ENCODE data around the gene B3GAT3. TPM values are rescaled to one million over a fixed set of nuclear protein-coding genes. Genes with fewer than 3 reads are reported as not detected.
A peak's percentile ranks its signal among the peaks of the same experiment; 100 is the strongest.

B3GAT3 gene
- total RNA-seq, 1 donor from 2014 or later, result 91.4 TPM

DNA sequence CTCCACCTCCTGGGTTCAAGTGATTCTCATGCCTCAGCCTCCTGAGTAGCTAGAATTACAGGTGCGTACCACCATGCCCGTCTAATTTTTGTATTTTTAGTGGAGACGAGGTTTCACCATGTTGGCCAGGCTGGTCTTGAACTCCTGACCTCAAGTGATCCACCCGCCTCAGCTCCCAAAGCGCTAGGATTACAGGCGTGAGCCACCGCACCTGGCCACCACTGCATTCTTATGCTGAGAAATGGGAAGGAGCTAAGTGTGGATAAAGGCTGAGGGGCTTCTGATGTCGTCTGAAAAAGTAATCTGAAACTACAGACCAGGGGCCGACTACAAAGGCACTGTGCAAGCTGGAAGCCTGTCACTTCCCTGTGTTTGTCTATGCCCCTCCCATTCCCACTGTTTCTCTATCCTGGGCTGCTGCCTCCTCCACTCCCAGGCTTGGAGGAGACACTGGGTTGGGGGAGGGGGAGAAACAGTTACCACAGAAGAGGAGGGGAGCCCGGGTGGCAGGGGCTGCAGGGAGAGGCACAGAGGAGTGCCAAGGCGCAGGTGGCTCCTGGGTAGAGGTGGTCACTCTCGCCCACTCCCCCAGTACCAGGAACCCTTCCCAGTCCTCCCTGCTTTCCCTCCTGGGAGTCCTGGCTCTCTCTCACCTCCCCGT lies 17.2 kb downstream of the B3GAT3 start:
- H3K4me3 Mint-ChIP-seq, result no peak overlapping the region
- no peak overlapping the region for H3K27ac Mint-ChIP-seq
- no peak for DNase-seq
- peaks cover 66% of the 10 kb centered on the region for H3K36me3 Mint-ChIP-seq (ENCODE audit: low read depth)
- intact Hi-C loops (cut with micrococcal nuclease), result loop anchor here (10.0 kb wide), 1 partner anchor 1640 kb away; the partner anchor contains the start of genes FKBP2 and PPP1R14B
- peaks cover 37% of the 10 kb centered on the region for H3K4me1 Mint-ChIP-seq
- no peaks in the 10 kb centered on the region for H3K9me3 Mint-ChIP-seq
- no peaks in the 10 kb centered on the region for H3K27me3 Mint-ChIP-seq

DNA sequence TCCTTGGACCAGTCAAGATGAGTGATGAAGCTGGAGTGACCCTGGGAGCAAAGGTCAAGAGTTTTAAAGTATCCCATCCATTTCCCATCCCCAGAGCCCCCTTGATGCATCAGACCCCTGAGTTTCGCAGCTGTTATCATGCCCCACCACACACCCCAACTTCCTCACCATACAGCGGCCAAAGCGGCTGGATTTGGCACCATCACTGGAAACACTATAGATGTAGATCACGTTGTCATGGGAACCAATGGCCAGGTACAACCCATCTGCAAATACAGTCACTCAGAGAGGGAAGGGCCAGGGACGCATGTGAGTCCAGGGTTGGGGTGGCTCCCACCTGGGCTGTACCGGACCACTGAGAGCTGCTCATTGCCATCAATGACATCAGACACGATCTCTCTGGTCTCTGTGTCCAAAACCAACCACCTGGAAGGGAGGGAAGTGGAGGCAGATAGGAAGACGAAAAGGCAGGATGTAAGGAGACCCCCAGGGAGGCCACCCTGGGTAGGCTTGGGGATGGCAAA lies 17.9 kb downstream of the B3GAT3 start:
- intact Hi-C loops (cut with micrococcal nuclease), result loop anchor here (10.0 kb wide), 1 partner anchor 1641 kb away; the partner anchor contains the start of genes FKBP2 and PPP1R14B
- Mint-ChIP-seq H3K36me3 (ENCODE audit: low read depth) (peaks cover 67% of the 10 kb centered on the region), H3K9me3 (no peaks in the 10 kb centered on the region), H3K4me3 (peak overlapping the region; percentile 66), H3K27ac (peak overlapping the region; percentile 23), H3K4me1 (peaks cover 39% of the 10 kb centered on the region), H3K27me3 (no peaks in the 10 kb centered on the region)
- no peak for DNase-seq

DNA sequence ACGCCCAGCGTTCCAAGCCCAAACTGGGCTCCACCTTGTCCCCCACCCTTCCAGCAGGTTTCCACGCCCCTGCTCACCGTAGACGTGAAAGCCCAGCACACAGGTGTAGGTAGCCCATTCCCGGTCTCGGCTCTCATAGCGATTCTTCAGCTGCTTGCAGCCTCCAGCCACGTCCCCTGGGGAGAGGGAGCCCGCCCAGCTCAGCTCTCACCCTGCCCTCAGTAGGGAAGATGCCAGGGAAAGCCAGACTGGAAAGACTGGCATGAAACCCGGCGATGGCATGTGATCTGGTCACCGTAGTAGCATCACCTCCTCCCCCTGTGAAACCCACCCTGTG lies 18.7 kb downstream of the B3GAT3 start:
- Mint-ChIP-seq H3K27ac (peak overlapping the region; percentile 71), H3K27me3 (no peaks in the 10 kb centered on the region), H3K4me1 (peaks cover 44% of the 10 kb centered on the region)

DNA sequence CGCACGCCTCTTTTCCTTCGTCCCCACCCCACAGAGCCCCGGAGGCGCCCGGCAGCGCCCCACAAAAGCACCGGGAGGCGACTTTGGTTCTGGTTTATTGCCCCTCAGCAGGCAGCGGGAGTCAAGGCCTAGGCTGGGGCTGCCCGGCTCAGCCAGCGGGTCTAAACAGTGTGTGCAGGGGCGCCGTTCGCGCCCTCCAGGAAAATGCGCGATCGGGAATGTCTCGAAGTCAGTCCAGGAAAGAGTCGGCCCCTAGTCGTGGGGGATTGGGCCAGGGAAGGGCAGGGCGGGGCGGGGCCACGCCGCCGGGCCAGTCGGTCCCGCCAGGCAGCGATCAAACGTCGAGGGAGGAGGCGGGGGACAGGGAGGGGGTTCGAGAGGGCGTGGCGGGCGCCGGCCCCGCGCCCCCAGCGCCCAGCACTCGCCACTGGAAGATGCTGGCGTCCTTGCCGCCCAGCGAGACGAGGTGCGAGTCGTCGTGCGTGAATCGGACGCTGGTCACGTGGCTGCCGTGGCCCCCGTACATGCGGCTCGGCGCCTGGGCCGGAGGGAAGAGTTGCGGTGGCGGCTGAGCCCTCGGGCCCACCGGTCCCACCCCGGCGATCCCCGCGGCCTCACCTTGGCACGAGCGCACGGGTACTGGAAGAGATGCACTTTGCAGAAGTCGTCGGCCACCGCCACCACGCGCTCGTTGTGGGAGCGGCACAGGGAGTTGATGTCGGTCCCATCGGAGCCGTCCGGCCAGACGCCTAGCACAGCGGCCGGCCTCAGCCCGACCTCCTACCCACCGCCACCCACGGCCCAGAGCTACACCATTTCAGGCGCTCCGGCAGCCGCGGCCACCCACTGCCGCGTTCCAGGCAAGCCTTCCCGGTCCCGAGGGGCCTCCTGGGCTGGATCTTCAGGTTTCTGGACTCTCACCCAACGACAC lies 19.4 kb downstream of the B3GAT3 start:
- H3K27me3 Mint-ChIP-seq, result no peaks in the 10 kb centered on the region
- H3K4me1 Mint-ChIP-seq, result peaks cover 42% of the 10 kb centered on the region
- no peaks in the 10 kb centered on the region for H3K9me3 Mint-ChIP-seq
- peak overlapping the region; percentile 88 for H3K27ac Mint-ChIP-seq
- H3K36me3 Mint-ChIP-seq (ENCODE audit: low read depth), result peaks cover 70% of the 10 kb centered on the region
- no peak for DNase-seq
- H3K4me3 Mint-ChIP-seq, result peak overlapping the region; percentile 95
- intact Hi-C loops (cut with micrococcal nuclease), result loop anchor here (1.0 to 10.0 kb wide), 2 partner anchors 20 to 1642 kb away; partner anchors contain the start of genes FKBP2 and PPP1R14B

More for the DNA sequence above, 18.7 kb downstream of the B3GAT3 start:
- H3K9me3 Mint-ChIP-seq, result no peaks in the 10 kb centered on the region
- H3K36me3 Mint-ChIP-seq (ENCODE audit: low read depth), result peaks cover 70% of the 10 kb centered on the region
- DNase-seq, result no peak
- peak overlapping the region; percentile 66 for H3K4me3 Mint-ChIP-seq
- intact Hi-C loops (cut with micrococcal nuclease), result loop anchor here (10.0 kb wide), 1 partner anchor 1642 kb away; the partner anchor contains the start of genes FKBP2 and PPP1R14B

DNA sequence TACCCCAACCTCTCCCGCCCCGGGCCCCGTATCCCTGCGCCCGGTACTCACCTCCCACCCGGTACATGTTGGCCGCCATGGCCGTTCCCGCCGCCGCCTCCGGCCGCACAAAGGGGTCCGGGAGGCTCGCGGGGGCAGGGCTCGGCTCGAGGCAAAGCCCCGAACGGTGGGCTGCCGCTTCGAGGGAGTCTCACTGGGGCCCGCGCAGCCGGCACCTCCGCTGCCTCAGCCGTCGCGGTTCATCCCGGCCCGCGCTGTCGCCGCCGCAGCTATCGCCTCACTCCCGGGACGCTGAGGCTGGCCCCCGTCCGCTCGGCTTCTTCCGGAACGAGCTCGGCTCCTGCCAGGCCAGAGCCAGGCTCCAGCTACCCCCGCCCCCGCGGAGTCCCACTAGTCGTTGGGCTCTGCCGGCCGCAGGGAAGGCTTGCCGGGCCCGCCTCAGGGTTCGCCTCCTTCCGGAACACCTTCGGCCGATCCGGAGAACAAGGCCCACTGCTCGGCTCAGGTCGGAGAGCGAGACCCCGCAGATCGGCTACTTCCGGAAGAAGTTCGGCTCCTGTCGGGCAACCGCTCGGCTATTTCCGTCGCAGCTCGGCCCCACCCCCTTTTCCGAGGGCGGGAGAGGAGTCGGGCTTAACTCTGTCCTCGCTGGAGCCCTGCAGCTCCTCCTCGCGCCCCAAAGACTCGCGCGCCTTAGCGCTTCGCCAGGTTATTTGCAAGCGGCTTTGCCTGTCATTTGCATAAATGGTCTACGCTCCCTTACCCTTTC lies 20.2 kb downstream of the B3GAT3 start, which contains the start of gene MTA2:
Gene MTA2, minus strand, starts transcription at position 494 of the 769 bp plus-strand sequence. Its CDS starts 415 bp downstream, at position 79.
- peak within 1 kb of the TSS; percentile 95 for H3K4me3 Mint-ChIP-seq
- no peaks in the 10 kb centered on the region for H3K27me3 Mint-ChIP-seq
- peaks cover 73% of the 10 kb centered on the region for H3K36me3 Mint-ChIP-seq (ENCODE audit: low read depth)
- H3K4me1 Mint-ChIP-seq, result peaks cover 44% of the 10 kb centered on the region
- intact Hi-C loops (cut with micrococcal nuclease), result loop anchor here (1.0 to 10.0 kb wide), 3 partner anchors 21 to 1643 kb away; partner anchors contain the start of genes FKBP2 and PPP1R14B
- peak within 1 kb of the TSS; percentile 88 for H3K27ac Mint-ChIP-seq
- DNase-seq, result peak; percentile 100
- H3K9me3 Mint-ChIP-seq, result no peaks in the 10 kb centered on the region

DNA sequence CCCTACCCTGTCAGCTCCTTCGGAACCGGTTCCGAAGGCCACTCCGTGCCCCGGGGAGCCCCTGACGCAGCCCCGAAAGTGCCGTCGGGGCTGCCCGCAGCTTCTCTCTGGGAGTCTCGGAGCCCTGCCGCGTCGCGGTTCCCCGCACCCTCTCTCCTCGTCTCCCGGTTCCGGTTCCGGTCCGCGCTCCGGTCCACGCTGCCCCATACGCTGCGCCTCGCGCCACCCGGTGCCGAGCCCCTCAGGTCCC lies 20.7 kb downstream of the B3GAT3 start:
- peaks cover 75% of the 10 kb centered on the region for H3K36me3 Mint-ChIP-seq (ENCODE audit: low read depth)
- intact Hi-C loops (cut with micrococcal nuclease), result loop anchor here (2.0 to 10.0 kb wide), 2 partner anchors 48 to 1644 kb away; partner anchors contain the start of genes FKBP2 and PPP1R14B
- H3K9me3 Mint-ChIP-seq, result no peaks in the 10 kb centered on the region
- peak; percentile 87 for DNase-seq
- no peaks in the 10 kb centered on the region for H3K27me3 Mint-ChIP-seq
- peak overlapping the region; percentile 95 for H3K4me3 Mint-ChIP-seq
- H3K4me1 Mint-ChIP-seq, result peaks cover 44% of the 10 kb centered on the region
- H3K27ac Mint-ChIP-seq, result peak overlapping the region; percentile 88

DNA sequence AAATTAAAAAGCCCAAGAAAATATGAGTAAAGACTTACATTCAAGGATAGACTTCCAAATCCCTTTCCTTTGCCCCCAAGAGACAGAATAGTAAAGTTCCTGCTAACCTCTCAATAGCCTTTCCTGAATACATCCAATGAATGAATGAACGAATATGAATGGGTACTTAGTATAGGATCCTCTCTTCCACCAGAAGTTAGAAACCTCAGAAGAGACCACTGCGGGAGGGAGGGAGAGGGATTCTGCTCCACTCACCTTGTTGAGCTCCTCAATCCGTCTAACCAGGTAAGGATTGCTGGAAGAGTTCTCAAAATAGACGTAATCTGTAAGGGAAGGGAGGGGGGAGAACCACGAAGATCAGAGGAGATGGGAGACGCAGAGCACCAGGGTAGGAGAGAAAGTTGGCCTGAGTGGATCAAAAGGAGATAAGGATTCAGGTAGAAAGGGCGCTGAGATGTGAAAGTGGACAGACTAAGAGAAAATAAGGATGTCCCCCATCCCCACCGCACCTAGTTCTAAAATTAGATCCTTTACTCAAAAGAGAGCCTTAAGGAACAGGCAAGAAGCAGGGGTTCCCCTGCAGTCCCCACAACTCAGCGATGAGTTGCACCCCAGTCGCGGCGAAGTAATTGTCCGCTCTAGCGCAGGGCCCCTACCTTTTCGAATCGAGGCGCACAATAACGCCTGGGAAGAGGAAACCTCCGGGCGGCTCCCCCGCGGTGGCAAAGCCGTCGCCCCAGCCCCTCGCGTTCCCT lies 21.2 kb downstream of the B3GAT3 start:
- Mint-ChIP-seq H3K4me1 (peaks cover 45% of the 10 kb centered on the region), H3K27me3 (no peaks in the 10 kb centered on the region), H3K9me3 (no peaks in the 10 kb centered on the region), H3K36me3 (ENCODE audit: low read depth) (peaks cover 75% of the 10 kb centered on the region), H3K27ac (peak overlapping the region; percentile 88), H3K4me3 (peak overlapping the region; percentile 95)
- intact Hi-C loops (cut with micrococcal nuclease), result loop anchor here (2.0 to 10.0 kb wide), 2 partner anchors 48 to 1644 kb away; partner anchors contain the start of genes FKBP2 and PPP1R14B
- no peak for DNase-seq

DNA sequence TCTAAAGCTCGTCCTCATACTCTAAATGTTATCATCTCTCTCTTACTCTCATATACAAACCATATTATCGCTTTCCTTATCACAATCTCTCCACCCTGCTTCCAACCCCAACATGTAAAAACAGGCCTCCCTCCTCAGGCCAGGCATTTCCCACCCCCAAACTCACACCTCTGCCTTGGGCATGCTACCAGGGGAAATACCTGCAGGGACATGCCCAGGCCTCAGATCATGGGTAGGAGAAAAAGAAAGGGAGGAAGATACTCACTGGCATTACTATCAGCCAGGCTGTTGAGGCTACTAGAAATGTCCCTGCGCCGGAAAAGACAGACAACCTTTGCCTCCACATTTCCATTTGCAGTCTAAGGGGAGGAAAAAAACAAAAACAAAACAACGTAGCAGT lies 21.9 kb downstream of the B3GAT3 start:
- H3K27me3 Mint-ChIP-seq, result no peaks in the 10 kb centered on the region
- peaks cover 49% of the 10 kb centered on the region for H3K4me1 Mint-ChIP-seq
- intact Hi-C loops (cut with micrococcal nuclease), result loop anchor here (1.0 to 10.0 kb wide), 8 partner anchors 9 to 1645 kb away; partner anchors contain the start of genes EML3, FKBP2, HNRNPUL2 and INTS5
- DNase-seq, result peak; percentile 72
- H3K27ac Mint-ChIP-seq, result peak overlapping the region; percentile 88
- H3K36me3 Mint-ChIP-seq (ENCODE audit: low read depth), result peaks cover 77% of the 10 kb centered on the region
- peak overlapping the region; percentile 95 for H3K4me3 Mint-ChIP-seq
- no peaks in the 10 kb centered on the region for H3K9me3 Mint-ChIP-seq

DNA sequence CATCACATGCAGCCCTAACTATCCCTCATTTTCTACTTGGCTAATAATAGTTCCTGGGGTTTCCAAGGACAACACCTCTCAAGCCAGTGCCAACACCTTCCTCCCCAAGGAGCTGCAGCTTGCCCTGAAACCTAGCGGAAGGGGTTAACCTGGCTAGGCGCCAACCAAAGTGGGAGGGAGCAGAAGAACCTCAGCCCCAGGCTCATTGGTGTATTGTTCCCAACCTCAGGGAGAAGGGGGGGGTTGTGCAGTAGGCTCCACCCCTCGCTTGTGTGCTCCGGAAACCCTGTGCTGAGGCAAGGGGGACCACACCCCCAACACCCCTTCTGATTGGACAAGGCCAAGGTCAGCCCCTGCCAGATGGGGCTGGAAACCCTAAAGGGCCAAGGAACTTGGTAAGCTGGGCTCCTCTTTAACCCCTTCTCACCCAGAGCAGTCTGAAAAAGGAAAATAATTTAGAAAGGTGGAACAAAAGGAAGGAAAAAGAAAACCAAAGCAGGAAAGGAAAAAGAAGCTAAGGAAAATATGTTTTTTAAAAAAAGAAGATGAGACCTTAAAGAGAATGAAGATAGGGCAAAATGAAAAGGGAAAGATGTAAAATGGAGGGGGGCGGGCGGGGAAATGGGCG lies 22.6 kb downstream of the B3GAT3 start:
- Mint-ChIP-seq H3K27ac (peak overlapping the region; percentile 88), H3K4me1 (peaks cover 53% of the 10 kb centered on the region), H3K36me3 (ENCODE audit: low read depth) (peaks cover 83% of the 10 kb centered on the region), H3K27me3 (no peaks in the 10 kb centered on the region), H3K9me3 (no peaks in the 10 kb centered on the region), H3K4me3 (peak overlapping the region; percentile 95)
- peak; percentile 99 for DNase-seq
- intact Hi-C loops (cut with micrococcal nuclease), result loop anchor here (1.0 to 10.0 kb wide), 6 partner anchors 8 to 282 kb away; partner anchors contain the start of genes EML3, HNRNPUL2, INTS5 and SLC3A2

DNA sequence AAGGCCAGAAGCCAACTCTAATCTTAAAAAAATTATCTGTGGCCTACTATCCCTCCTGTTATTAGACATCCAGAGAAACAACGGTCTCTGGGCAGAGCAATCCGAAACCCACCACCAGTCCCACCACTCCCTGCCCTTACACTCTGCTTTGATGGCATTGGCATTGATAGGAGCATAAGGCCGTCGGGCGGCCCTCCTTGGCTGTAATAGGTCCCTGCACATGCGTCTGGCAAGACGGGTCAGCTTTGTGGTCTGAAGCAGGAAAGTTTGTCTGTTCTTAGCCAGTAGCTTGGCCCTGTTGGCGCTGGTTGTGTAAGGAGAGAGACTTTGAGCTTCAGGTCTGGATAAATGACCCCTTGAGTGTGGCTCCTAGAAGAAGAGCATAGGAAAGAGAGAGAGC lies 26.7 kb downstream of the B3GAT3 start:
- Mint-ChIP-seq H3K4me1 (peaks cover 58% of the 10 kb centered on the region), H3K36me3 (ENCODE audit: low read depth) (peaks cover 80% of the 10 kb centered on the region), H3K27me3 (no peaks in the 10 kb centered on the region), H3K27ac (no peak overlapping the region), H3K9me3 (no peaks in the 10 kb centered on the region), H3K4me3 (no peak overlapping the region)
- DNase-seq, result peak; percentile 61
- intact Hi-C loops (cut with micrococcal nuclease), result loop anchor here (10.0 kb wide), 1 partner anchor 180 kb away; the partner anchor contains the start of gene TAF6L

DNA sequence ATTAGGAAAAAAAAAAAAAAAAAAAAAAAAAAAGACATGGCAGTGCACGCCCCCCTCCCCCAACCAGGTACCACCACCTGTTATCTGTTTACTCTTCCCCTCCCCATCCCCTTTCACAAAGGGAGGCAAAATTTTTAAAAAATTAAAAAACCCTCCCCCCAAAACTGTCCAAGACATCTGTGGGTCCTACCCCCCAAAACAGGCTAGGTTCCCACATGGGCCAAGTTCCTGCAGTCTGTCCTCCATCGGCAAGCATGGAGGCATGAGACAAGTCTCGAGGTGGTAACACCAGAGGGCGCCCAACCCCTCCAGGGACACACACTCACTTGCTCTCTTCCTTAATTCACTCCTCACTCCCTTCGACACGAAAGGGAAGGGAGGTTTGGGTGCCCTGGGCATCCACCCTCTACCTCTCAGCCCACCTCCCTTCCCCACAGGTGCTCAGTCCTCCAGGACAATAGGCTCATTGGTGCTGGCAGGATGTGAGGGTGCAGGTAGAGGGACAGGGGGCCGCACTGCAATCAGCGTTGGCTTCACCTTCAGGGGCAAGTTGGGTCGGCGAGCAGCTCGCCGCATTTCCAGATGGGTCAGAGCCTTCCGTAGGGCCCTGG lies 28.2 kb downstream of the B3GAT3 start:
- Mint-ChIP-seq H3K4me1 (peaks cover 46% of the 10 kb centered on the region), H3K36me3 (ENCODE audit: low read depth) (peaks cover 68% of the 10 kb centered on the region), H3K4me3 (peak overlapping the region; percentile 76), H3K27me3 (no peaks in the 10 kb centered on the region), H3K27ac (peak overlapping the region; percentile 99), H3K9me3 (no peaks in the 10 kb centered on the region)
- DNase-seq, result peak; percentile 94
- intact Hi-C loops (cut with micrococcal nuclease), result loop anchor here (5.0 to 10.0 kb wide), 4 partner anchors 36 to 239 kb away; partner anchors contain the start of genes STX5, TAF6L and TEX54

All from activated CD4-positive, alpha-beta T cell treated with anti-CD3 and anti-CD28 coated beads, Interleukin-2, amount 10 ng/mL, durations not matched to agents 24 days and 14 days (primary cell).